B cell (primary cell): Measurements from ENCODE around the gene PHF19. TPM values are rescaled to one million over a fixed set of nuclear protein-coding genes. Genes with fewer than 3 reads are reported as not detected.

Experiments
- ATAC-seq: fragments of 200-7000 bp; cut with Tn5 transposase; one replicate; pipeline ENCODE4 v1.10.0; 2021; ENCODE audit warnings: low read depth, mild to moderate bottlenecking, moderate number of reproducible peaks, moderate library complexity
- CTCF ChIA-PET: fragments of 350-600 bp; sonication (Branson Sonifier 250); formaldehyde crosslinking; loops from one replicate; lab custom pipeline; 2021; ENCODE audit warnings: antibody characterized with exemption, inconsistent platforms; lab: Charles Lee
- POLR2A ChIA-PET: fragments of 350-600 bp; sonication (Branson Sonifier 250); formaldehyde crosslinking; loops from one replicate; lab custom pipeline; 2021; ENCODE audit warnings: antibody characterized with exemption; lab: Charles Lee
- DNase-seq: peaks from one replicate; pipeline ENCODE4 v3.0.0; 2013
- H2AFZ ChIP-seq: 2 replicates; pipeline ENCODE4 v1.6.1; 2012; ENCODE audit warnings: mild to moderate bottlenecking, low read depth, low read length; ENCODE audit not compliant: insufficient read depth, poor library complexity, severe bottlenecking
- H3K27ac ChIP-seq, 2 donors: 1 replicate in 1 of 2; 2 replicates in 1 of 2; pipeline ENCODE4 v1.5.1; 2012 to 2013; ENCODE audit warnings: low read length in 2 of 2, mild to moderate bottlenecking in 2 of 2, moderate library complexity in 1 of 2
- H3K27me3 ChIP-seq, 4 experiments: fragments of 200-600 bp in 1 of 4; sonication (generic) in 1 of 4; replicated peaks in 1 of 4; 1 replicate in 2 of 4; 2 replicates in 2 of 4; pipeline versions ENCODE4 v1.6.1 to v1.7.0; 2013 to 2016; ENCODE audit warnings: low read length in 3 of 4, mild to moderate bottlenecking in 2 of 4, mixed read lengths in 1 of 4, moderate library complexity in 1 of 4; ENCODE audit not compliant: insufficient read depth in 4 of 4, control insufficient read depth in 3 of 4; ENCODE audit errors: control extremely low read depth in 1 of 4
- H3K36me3 ChIP-seq, 2 experiments: replicated peaks in 1 of 2; 1 replicate in 1 of 2; 2 replicates in 1 of 2; pipeline versions ENCODE4 v1.6.1 to v1.7.1; 2013; ENCODE audit warnings: low read length in 1 of 2; ENCODE audit not compliant: insufficient read depth in 2 of 2, control insufficient read depth in 1 of 2; ENCODE audit errors: control extremely low read depth in 1 of 2, extremely low read depth in 1 of 2
- H3K4me1 ChIP-seq, 2 donors: fragments of 200-600 bp in 1 of 2; sonication (generic) in 1 of 2; 1 replicate in 1 of 2; 2 replicates in 1 of 2; pipeline versions ENCODE4 v1.5.1 to v1.6.1; 2013 to 2017; ENCODE audit warnings: low read length in 2 of 2; ENCODE audit not compliant: control insufficient read depth in 2 of 2, insufficient read depth in 2 of 2
- H3K4me2 ChIP-seq: replicated peaks from 2 replicates; pipeline ENCODE3; 2012; ENCODE audit warnings: mild to moderate bottlenecking, low read depth, low read length; ENCODE audit not compliant: poor library complexity, severe bottlenecking
- H3K4me3 ChIP-seq, 5 experiments: fragments of 200-600 bp in 1 of 5; sonication (generic) in 1 of 5; 1 replicate in 3 of 5; 2 replicates in 2 of 5; pipeline versions ENCODE4 v1.5.1 to v1.7.0; 2011 to 2016; ENCODE audit warnings: low read length in 4 of 5, mild to moderate bottlenecking in 4 of 5, low read depth in 2 of 5, control low read depth in 1 of 5, moderate library complexity in 1 of 5; ENCODE audit not compliant: insufficient read depth in 1 of 5; ENCODE audit errors: control extremely low read depth in 1 of 5, extremely low read depth in 1 of 5
- H3K79me2 ChIP-seq: fragments of 200-600 bp; sonication (generic); one replicate; pipeline ENCODE4 v1.6.0; 2016; ENCODE audit warnings: low read length; ENCODE audit not compliant: control insufficient read depth, insufficient read depth
- H3K9ac ChIP-seq: fragments of 200-600 bp; sonication (generic); 2 replicates; pipeline ENCODE4 v1.6.1; 2017; ENCODE audit warnings: mild to moderate bottlenecking, low read length, moderate library complexity
- H3K9me3 ChIP-seq, 3 donors: one replicate each; pipeline versions ENCODE4 v1.6.1 to v1.7.1; 2013; ENCODE audit warnings: low read length in 2 of 3; ENCODE audit not compliant: control insufficient read depth in 2 of 3, insufficient read depth in 1 of 3; ENCODE audit errors: control extremely low read depth in 1 of 3
- H4K20me1 ChIP-seq: 2 replicates; pipeline ENCODE4 v1.6.0; 2012; ENCODE audit warnings: mild to moderate bottlenecking, low read length; ENCODE audit not compliant: insufficient read depth, control insufficient read depth, poor library complexity, severe bottlenecking
- H3K27ac Mint-ChIP-seq: one replicate; pipeline ENCODE4 v1.8.0; 2021; ENCODE audit warnings: mixed read lengths
- H3K27me3 Mint-ChIP-seq: one replicate; pipeline ENCODE4 v1.8.0; 2021; ENCODE audit warnings: mixed read lengths
- H3K4me1 Mint-ChIP-seq: one replicate; pipeline ENCODE4 v1.8.0; 2021; ENCODE audit warnings: mixed read lengths
- H3K4me3 Mint-ChIP-seq: one replicate; pipeline ENCODE4 v1.8.0; 2021; ENCODE audit warnings: mixed read lengths
- H3K9me3 Mint-ChIP-seq: one replicate; pipeline ENCODE4 v1.8.0; 2022; ENCODE audit warnings: mixed read lengths; ENCODE audit not compliant: insufficient read depth
- CTCF ChIP-seq: fragments of 200-600 bp; IDR thresholded peaks from one replicate; pipeline ENCODE4 v1.8.0; 2022; ENCODE audit warnings: antibody characterized with exemption, mild to moderate bottlenecking
- EZH2 ChIP-seq: IDR thresholded peaks from 2 replicates; pipeline ENCODE4 v1.6.1; 2012; ENCODE audit warnings: borderline replicate concordance, low read depth, mild to moderate bottlenecking, moderate library complexity, low read length; ENCODE audit not compliant: insufficient read depth, poor library complexity, severe bottlenecking
- WGBS: methylation state at CpG from one replicate; pipeline ENCODE4 v1.1.5; 2013; ENCODE audit warnings: missing lambda C conversion rate; ENCODE audit not compliant: insufficient coverage; 5-methylcytosine and 5-hydroxymethylcytosine counted together
- intact Hi-C: fragments of 100-400 bp; cut with micrococcal nuclease; formaldehyde crosslinking; loops from one replicate; pipeline ENCODE4 v1.10.0; 2022
- polyA plus RNA-seq: library from polyadenylated mRNA; depleted of rRNA; stranded (reverse); fragments of >200 nt; gene quantifications from 2 replicates; pipeline ENCODE4 v1.2.3, GENCODE V29; 2012
- total RNA-seq, 2 donors: library from RNA; stranded (reverse); fragments of 120-200 nt in 1 of 2; gene quantifications; 1 replicate in 1 of 2; 2 replicates in 1 of 2; pipeline versions ENCODE4 v1.2.3 to v1.2.4, GENCODE V29; 2013 to 2022

The PHF19 gene
- total and polyA plus RNA-seq, 2 donors (not counting 1 experiment from before 2014, with no cell fraction given) = 17.0 to 20.9 TPM

DNA sequence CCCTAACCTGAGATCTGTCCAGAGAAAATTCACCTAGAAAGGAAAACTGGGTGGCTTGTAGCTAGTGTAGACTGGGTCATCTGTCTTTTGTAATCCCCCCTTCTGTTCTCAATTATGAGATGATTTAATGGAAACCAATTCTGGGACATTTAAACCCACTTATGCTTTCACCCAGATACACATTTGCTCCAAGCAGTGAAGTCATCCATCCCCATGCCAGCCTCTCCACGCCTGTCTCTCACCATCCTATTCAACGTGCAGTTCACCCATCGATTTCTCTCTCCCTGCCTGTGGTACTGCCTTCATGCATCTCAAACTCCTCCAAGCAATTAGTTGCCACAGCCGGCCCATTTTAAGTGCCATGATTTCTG, 1.8 kb downstream of the PHF19 start:
- TF ChIP-seq EZH2 = no peak
- TF ChIP-seq CTCF = no peak
- no peaks in the 10 kb centered on the region for H3K9me3 ChIP-seq
- peaks cover 0 to 3% of the 10 kb centered on the region in 2 experiments for H3K36me3 ChIP-seq
- 90% methylated on average over 4 of the region's 4 CpGs for WGBS
- peaks cover 27 to 35% of the 10 kb centered on the region in 2 donors for H3K4me1 ChIP-seq
- Mint-ChIP-seq H3K4me1 (peaks cover 37% of the 10 kb centered on the region), H3K27ac (peak overlapping the region; percentile 80), H3K9me3 (no peaks in the 10 kb centered on the region), H3K27me3 (peaks cover 6% of the 10 kb centered on the region), H3K4me3 (peak overlapping the region; percentile 86)
- no peak overlapping the region for H3K9ac ChIP-seq
- H3K4me3 ChIP-seq = no peak overlapping the region
- intact Hi-C loops = no loop called here
- ChIA-PET POLR2A (no interaction called here), CTCF (interaction anchor here (1.3 to 8.8 kb wide), 2 partner anchors 54 to 61 kb away, joined by 4 to 81 read pairs; no protein-coding TSS in a partner anchor)
- H4K20me1 ChIP-seq = no peaks in the 10 kb centered on the region
- no peak overlapping the region for H2AFZ ChIP-seq
- ATAC-seq = no peak
- H3K79me2 ChIP-seq = no peaks in the 10 kb centered on the region
- peak overlapping the region; percentile 47 to 69 for H3K27ac ChIP-seq
- peaks cover 0 to 3% (median 0%) of the 10 kb centered on the region in 4 experiments for H3K27me3 ChIP-seq
- no peak overlapping the region for H3K4me2 ChIP-seq
- DNase-seq = no peak
